Activated naive CD4-positive, alpha-beta T cell treated with anti-CD3 and anti-CD28 coated beads, Interleukin-2, amount 50 U/mL, for 72 hours (primary cell): Measurements from ENCODE around the gene SLC25A43. TPM values are rescaled to one million over a fixed set of nuclear protein-coding genes. Genes with fewer than 3 reads are reported as not detected.
A peak's percentile ranks its signal among the peaks of the same experiment; 100 is the strongest.

ENCODE experiments used
- ATAC-seq, 2 donors: fragments of 150-1000 bp; cut with Tn5 transposase; 2 replicates each; pipeline ENCODE4 v1.10.0; 2021; ENCODE audit warnings: mild to moderate bottlenecking in 2 of 2, moderate library complexity in 2 of 2
- DNase-seq, 2 donors: peaks; one replicate each; pipeline ENCODE4 v3.0.0; 2021 to 2022; ENCODE audit warnings: low spot score in 2 of 2
- H3K27ac Mint-ChIP-seq, 2 donors: one replicate each; pipeline ENCODE4 v1.8.0; 2022; ENCODE audit warnings: mild to moderate bottlenecking in 2 of 2, mixed read lengths in 2 of 2
- H3K36me3 Mint-ChIP-seq, 2 donors: one replicate each; pipeline ENCODE4 v1.8.0; 2022; ENCODE audit warnings: mixed read lengths in 2 of 2
- H3K9me3 Mint-ChIP-seq, 2 donors: one replicate each; pipeline ENCODE4 v1.8.0; 2022; ENCODE audit warnings: mixed read lengths in 2 of 2
- total RNA-seq, 2 donors: library from RNA; stranded (reverse); gene quantifications; one replicate each; pipeline ENCODE4 v1.2.3, GENCODE V29; 2022

Gene SLC25A43
- total RNA-seq, 2 donors from 2014 or later, result 1.8 to 9.2 TPM

DNA sequence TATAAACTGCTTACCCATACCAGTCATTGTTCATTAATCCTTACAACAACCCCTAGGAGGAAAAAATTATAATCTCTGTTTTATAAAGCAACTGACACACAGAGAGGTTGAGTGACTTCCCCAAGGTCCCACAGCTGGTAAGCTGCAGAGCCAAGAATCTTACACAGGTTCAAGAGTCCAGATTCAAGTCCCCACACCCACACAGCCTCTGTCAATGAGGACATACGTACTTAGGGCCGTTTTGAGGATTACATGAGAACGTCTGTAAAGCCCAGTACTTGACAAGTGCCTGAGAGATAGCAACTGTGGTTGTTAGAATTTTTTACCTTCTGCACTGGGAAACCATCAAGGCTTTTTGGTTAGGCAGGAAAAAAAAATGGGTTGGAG is 556 bp upstream of the SLC25A43 start:
- DNase-seq, result no peak
- ATAC-seq, result no peak
- Mint-ChIP-seq H3K9me3 (no peaks in the 10 kb centered on the region), H3K36me3 (no peaks in the 10 kb centered on the region), H3K27ac (peak overlapping the region; percentile 75 to 94)

DNA sequence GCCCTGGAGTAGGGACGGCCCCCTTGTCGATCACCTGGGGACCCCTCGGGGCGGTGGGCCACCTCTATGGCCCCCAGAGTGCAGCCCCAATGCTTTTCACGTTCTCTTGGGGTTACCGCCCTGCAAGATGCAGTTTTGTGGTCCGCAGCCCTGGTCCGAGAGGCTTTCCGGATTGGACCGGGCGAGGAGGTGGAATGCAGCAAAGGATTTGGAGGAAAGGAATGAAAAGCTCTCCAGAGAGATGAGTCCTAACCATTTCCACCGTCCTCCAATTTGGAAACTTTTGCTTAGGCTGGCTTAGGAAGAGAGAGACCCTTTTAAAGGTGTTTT is 601 bp downstream of the SLC25A43 start:
- H3K27ac Mint-ChIP-seq, result no peak overlapping the region
- DNase-seq, result no peak
- no peak for ATAC-seq
- no peaks in the 10 kb centered on the region for H3K36me3 Mint-ChIP-seq
- H3K9me3 Mint-ChIP-seq, result no peaks in the 10 kb centered on the region

DNA sequence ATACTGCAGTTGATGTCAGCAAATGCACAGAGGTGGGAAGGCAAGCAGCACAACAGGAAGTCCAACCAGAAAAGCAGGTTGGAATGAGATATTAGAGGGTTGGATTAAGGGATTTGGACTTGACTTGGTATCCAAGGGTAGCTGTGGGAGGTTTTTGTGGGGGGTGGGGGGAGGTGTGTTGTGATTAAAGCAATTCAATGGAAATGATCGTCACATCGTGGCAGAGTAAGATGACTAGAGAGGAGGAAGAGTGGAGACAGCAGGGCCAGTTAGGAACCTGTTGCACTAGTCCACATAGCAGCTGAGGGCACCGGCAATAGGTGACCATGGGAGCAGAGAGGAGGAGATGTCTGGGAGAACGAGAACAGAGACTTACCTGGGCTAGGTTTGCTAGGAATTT is 2.4 kb downstream of the SLC25A43 start:
- Mint-ChIP-seq H3K36me3 (no peaks in the 10 kb centered on the region), H3K27ac (no peak overlapping the region)
- no peak for ATAC-seq

DNA sequence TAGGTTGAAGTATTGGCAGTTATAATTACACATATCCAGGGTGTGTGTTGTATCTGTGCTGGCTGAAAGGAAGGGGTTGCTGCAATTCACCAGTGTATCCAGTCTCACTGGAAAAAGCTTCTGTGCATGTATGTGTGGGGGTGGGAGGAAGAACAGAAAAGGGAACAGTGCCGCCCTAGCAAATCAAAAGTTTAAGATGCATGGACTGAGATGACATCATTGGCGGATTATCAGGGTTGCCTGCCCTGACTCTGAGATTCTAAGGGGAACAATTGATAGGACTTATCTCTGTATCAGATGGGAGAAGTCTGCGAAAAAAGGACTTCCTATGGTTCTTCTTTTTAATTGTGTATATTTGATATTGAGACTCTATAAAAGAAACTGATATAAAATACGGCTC is 3.5 kb downstream of the SLC25A43 start:
- Mint-ChIP-seq H3K36me3 (no peaks in the 10 kb centered on the region), H3K27ac (no peak overlapping the region), H3K9me3 (no peaks in the 10 kb centered on the region)
- DNase-seq (no peak), ATAC-seq (no peak)

More for the DNA sequence above, 2.4 kb downstream of the SLC25A43 start:
- DNase-seq, result no peak
- no peaks in the 10 kb centered on the region for H3K9me3 Mint-ChIP-seq

DNA sequence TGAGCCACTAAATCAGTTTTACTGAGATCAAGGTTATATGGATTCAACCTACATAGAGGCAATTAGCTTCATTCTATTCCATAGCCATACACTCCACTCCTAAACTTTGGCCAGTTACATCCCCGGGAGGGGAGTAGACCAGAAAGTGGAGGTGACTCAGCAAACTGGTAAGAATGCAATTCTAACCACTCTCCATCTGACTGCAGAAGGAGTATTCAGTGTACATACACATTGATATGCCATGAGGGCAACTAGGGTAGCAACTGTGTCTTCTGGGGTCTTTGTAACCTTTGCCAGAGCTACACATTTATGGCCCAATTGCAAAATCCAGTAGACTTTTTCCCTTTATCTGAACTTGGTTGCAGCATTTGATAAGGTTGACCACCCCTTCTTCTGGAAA is 7.6 kb downstream of the SLC25A43 start:
- DNase-seq, result no peak
- Mint-ChIP-seq H3K36me3 (no peaks in the 10 kb centered on the region), H3K9me3 (no peaks in the 10 kb centered on the region), H3K27ac (no peak overlapping the region)
- ATAC-seq, result no peak

DNA sequence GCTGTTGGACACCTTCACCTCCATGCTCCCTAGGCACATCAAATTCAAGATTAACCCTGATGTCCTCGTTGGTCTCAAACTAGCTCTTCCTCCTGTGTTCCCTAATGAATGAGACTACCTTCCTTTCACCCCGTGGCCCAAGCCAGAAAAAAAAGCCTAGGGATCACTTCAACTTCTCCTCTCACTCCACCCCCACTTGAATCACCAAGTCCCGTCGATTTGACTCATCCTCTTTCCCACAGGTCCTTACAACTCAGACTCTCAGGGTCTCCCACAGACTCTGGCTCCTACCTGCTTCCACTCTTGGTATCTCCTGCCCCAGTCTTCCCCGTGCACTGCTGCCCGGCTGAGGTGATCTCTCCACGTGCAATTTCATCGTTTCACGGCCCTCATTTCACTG is 8.5 kb downstream of the SLC25A43 start:
- DNase-seq, result no peak
- Mint-ChIP-seq H3K27ac (peak overlapping the region in 1 of 2 donors; percentile 44), H3K9me3 (no peaks in the 10 kb centered on the region), H3K36me3 (no peaks in the 10 kb centered on the region)
- no peak for ATAC-seq

DNA sequence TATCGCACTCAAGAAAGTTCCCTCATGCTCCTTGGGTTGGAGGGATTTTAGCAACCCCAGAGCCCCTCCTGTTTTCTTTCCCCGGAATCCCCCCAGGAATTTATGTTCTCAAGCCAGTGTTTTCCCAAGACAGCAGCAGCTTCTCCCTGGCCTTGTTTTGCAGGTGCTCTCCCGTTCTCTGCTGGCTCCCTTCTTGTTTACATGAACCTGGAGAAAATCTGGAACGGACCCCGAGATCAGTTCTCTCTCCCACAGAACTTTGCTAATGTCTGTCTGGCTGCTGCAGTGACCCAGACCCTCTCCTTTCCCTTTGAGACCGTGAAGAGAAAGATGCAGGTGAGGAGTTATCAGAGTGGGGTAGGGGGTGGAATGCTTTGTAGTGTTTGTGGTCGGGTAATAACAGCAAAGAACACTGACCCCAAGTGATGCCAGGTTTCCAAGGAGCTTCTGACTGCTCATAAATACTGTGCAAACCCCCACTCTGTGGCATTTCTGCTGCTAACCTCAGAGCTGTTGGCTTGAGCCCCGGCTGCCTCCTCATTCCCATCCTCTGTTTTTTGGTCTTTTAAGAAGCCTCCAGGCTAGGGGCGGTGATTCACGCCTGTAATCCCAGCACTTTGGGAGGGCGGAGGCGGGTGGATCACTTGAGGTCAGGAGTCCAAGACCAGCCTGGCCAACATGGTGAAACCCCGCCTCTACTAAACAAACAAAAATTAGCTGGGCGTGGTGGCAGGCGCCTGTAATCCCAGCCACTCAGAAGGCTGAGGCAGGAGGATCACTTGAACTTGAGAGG is 11.1 kb downstream of the SLC25A43 start:
- H3K36me3 Mint-ChIP-seq, result no peaks in the 10 kb centered on the region
- no peak overlapping the region for H3K27ac Mint-ChIP-seq
- DNase-seq (no peak), ATAC-seq (no peak)
- H3K9me3 Mint-ChIP-seq, result no peaks in the 10 kb centered on the region

DNA sequence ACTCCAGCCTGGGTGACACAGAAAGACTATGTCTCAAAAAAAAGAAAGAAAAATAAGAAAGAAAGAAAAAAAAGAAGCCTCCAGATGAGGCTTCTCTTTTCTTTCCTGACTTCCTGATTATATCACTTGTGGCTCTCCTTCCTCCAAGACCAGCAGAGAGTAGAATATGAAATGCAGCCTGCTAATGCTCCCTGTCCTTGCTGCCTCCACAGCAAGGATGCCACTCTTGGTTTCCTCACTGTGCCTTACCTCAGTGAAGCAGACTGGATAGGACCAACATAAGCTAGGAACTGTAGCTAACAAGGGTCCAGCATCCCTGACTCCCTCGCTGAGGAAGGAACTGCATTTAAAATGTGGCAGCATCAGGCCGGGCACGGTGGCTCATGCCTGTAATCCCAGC is 11.7 kb downstream of the SLC25A43 start:
- ATAC-seq (no peak), DNase-seq (no peak)
- Mint-ChIP-seq H3K36me3 (no peaks in the 10 kb centered on the region), H3K9me3 (no peaks in the 10 kb centered on the region), H3K27ac (no peak overlapping the region)

DNA sequence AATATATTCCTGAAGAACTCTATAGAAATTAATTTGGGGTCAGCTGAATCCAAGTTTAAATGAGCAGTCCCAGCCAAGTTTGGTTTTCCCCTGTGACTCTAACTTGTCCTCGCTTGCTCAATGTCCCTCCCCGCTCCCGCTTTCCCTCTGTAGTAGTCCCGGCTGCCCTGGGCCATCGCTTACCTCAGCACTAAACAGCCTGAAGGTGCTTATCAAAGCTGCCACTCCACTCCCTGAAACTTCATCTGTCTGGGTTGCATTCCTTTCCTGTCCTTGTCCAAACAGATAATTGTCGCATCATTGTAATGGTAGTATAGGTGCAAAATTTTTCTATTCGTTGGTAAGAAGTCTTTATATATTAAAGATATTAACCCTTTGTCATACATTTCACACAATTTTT is 12.8 kb downstream of the SLC25A43 start:
- ATAC-seq (no peak), DNase-seq (no peak)
- H3K27ac Mint-ChIP-seq, result no peak overlapping the region
- no peaks in the 10 kb centered on the region for H3K36me3 Mint-ChIP-seq
- no peaks in the 10 kb centered on the region for H3K9me3 Mint-ChIP-seq

DNA sequence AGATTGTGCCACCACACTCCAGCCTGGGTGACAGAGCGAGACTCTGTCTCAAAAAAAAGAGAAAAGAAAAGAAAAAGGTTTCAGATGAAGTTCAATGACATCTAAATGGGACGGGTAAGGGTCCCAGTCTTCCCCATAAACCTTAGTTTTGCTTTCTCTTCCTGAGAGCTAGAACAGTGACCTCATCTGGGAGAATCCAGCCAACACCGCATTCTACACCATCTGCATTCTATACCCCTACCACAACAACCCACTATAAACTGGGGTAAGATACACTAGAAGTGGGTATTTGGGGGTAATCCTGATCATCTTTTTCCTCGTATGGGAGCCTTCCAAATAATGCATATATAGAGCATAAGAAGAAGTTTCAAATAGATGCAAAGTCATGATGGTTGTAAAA is 18.2 kb downstream of the SLC25A43 start:
- no peak for DNase-seq
- ATAC-seq, result no peak
- Mint-ChIP-seq H3K9me3 (no peaks in the 10 kb centered on the region), H3K36me3 (no peaks in the 10 kb centered on the region), H3K27ac (no peak overlapping the region)

DNA sequence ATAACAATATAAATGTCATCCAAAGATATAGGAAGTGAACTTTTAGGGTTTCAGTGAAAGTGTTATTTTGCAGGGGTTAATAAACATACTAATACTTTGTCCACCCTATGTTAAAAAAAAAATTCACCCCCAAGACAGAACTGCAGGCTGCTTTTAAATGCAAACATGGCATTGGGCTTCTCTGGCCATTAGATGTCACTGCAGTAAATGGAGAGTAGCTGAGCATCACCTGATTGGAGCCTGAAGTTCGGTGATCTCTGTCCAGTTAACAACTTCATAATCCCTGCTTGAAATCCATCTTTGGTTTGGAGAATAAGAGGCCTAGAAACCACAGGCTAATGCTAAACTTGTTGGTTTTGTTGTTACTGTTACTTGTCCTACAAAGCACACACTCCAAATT is 18.7 kb downstream of the SLC25A43 start:
- H3K36me3 Mint-ChIP-seq, result no peaks in the 10 kb centered on the region
- no peak for DNase-seq
- no peak overlapping the region for H3K27ac Mint-ChIP-seq
- no peaks in the 10 kb centered on the region for H3K9me3 Mint-ChIP-seq
- no peak for ATAC-seq

DNA sequence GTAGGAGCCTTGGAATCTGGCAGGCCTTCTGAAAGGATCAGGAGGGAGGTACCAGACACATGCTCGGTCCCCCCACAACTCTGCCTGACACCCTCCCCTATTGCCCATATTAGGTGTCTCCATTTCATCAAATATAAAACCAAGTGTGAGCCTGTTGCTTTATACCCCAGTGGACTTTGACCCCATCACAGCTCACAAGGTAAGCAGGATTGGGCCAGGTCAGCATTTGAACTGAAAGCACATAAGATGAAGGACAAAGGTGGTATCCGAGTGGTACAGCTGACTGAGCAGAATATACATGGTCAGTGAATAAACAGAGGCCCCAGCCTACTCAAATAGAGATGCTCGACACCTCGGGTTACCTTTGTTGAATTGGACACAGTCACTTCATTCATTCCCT is 20.0 kb downstream of the SLC25A43 start:
- Mint-ChIP-seq H3K9me3 (no peaks in the 10 kb centered on the region), H3K36me3 (no peaks in the 10 kb centered on the region), H3K27ac (no peak overlapping the region)
- no peak for ATAC-seq
- no peak for DNase-seq

DNA sequence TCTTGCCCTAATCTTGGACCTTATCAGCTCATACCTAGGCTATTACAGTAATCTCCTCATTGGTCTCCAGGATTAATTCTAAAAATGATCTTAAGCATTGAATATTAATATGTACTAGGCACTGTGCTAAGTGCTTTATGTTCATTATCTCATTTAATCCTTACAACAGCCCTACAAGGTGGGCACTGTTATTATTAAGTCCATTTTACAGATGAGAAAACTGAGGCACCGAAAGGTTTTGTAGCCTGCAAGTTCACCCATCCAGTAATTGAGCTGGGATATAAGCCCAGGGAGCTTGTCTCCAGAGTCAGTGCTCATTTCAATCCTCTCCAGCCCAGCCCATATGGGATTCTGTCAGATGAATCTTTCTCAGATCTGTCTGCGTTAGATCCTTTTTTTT is 20.8 kb downstream of the SLC25A43 start:
- Mint-ChIP-seq H3K9me3 (no peaks in the 10 kb centered on the region), H3K36me3 (no peaks in the 10 kb centered on the region), H3K27ac (no peak overlapping the region)
- DNase-seq, result no peak
- ATAC-seq, result no peak

DNA sequence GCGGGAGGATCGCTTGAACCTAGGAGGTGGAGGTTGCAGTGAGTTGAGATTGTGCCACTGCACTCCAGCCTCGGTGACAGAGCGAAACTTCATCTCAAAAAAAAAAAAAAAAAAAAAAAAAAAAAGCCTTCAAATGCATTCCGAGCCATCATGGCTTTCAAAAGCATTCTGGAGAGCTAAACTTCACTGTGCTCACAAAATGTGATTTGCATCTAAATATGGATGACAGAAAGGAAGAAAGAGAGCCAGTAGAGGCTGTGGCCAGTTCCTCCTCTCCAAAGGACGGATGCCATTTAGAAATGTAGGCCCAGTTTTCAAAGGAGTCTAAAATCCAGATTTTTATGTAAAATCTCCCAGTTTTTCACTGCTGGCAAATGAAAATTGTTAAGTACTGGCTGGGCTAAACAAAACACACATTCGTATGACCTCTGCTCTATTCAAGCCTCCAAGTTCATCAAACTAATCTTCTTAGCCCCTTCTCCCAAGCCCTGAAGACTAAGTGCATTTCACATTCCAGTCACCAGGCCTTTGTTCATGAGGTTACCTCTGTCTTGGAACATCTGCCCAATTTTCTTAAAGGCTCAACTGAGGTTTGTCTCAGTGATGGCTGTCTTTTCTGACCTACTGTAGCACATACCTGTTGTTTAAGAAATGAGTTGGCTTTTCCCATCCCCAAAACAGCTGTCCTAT is 22.0 kb downstream of the SLC25A43 start:
- H3K36me3 Mint-ChIP-seq, result no peaks in the 10 kb centered on the region
- no peaks in the 10 kb centered on the region for H3K9me3 Mint-ChIP-seq
- no peak for ATAC-seq
- DNase-seq, result no peak
- H3K27ac Mint-ChIP-seq, result no peak overlapping the region

DNA sequence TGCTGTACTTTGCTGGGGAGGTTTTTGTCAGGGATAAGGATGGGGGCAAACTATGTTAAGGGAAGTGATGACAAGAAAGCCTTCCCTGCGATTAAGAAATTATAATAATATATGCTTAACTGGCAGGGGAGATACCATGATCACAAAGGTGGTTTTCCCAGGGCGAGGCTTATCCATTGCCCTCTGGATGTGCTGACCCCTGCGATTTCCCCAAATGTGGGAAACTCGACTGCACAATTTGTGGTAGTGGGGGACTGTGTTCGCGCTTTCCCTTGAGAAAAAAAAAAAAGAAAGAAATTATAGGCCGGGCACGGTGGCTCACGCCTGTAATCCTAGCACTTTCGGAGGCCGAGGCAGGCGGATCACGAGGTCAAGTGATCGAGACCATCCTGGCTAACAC is 24.5 kb downstream of the SLC25A43 start:
- no peaks in the 10 kb centered on the region for H3K36me3 Mint-ChIP-seq
- H3K27ac Mint-ChIP-seq, result no peak overlapping the region
- no peak for ATAC-seq
- peak in 1 of 2 donors; percentile 18 for DNase-seq
- H3K9me3 Mint-ChIP-seq, result no peaks in the 10 kb centered on the region

DNA sequence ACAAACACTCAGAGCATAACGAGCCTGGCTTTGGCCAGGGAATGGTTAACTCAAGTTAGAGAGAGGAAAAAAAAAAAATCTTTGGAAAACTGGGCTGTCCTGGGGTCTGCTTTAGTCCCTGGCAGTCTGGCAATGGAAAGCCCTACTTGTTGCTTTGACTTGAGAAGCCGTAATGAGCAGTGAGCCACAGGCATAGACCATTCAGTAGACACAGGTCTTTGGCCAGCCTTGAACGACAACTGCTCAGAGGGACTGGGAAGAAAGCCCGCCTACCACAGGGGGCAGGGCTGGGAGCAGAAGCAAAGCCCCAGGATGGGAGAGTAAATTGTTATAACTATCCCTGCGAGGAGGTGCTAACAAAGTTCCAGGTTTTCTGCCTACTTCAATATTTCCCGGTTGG is 25.9 kb downstream of the SLC25A43 start:
- Mint-ChIP-seq H3K36me3 (no peaks in the 10 kb centered on the region), H3K27ac (no peak overlapping the region), H3K9me3 (no peaks in the 10 kb centered on the region)
- no peak for ATAC-seq
- no peak for DNase-seq

DNA sequence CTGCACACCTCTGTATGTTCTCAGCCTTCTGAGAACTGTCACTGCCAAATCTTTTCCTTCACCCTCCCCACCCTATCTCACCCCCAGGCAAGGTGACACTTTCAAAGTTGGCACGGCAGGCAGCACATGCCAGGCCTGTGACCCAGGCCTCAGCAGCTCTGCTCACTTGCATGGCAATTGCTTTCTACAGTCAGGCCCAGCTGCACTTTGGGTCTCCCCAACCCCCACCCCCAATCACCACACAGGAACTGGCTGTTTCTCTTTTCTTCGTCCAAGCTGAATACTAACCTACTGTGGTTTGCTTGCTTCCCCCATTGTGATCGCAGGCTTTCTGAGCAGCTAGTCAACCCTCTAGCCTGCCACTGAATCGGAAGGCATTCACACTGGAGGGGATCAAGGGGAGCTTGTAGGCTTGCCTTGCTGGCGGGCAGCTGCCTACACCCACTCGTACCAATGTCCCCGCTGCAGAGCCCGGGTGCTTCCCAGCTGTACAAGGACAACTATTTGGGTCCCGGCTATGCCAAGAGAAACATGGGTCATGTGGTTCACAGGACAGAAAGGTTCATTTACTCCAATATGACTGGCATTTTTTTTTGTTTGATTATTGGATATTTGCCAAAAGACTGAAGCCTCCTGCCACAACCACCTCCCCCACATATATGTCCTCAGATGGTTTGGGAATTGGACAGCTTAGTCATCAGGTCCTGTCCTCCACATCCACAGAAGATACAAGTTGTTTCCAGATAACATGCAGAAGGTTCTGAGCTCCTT is 28.1 kb downstream of the SLC25A43 start:
- H3K9me3 Mint-ChIP-seq, result no peaks in the 10 kb centered on the region
- peak overlapping the region in 1 of 2 donors; percentile 27 for H3K27ac Mint-ChIP-seq
- H3K36me3 Mint-ChIP-seq, result no peaks in the 10 kb centered on the region
- ATAC-seq, result peak in 1 of 2 donors; percentile 20
- no peak for DNase-seq
